ENCODE data around the gene DDX49. TPM values are rescaled to one million over a fixed set of nuclear protein-coding genes. Genes with fewer than 3 reads are reported as not detected.

The DDX49 gene
- total RNA-seq, 1 experiment from 2014 or later, result 51.9 TPM

GRCh38 chr19:18904334-18905057, 15.0 kb upstream of the DDX49 start:
- Histone ChIP-seq H3K9ac (ENCODE audit: low read length) (no peak overlapping the region), H3K9me3 (ENCODE audit: control insufficient read depth in 1 of 2, insufficient read depth in 1 of 2, low read depth in 1 of 2, low read length in 2 of 2) (no peaks in the 10 kb centered on the region), H3K27me3 (ENCODE audit: insufficient read depth, low read length) (no peaks in the 10 kb centered on the region), H3K9me2 (ENCODE audit: insufficient read depth) (no peaks in the 10 kb centered on the region), H2AFZ (ENCODE audit: low read depth, low read length, poor library complexity, severe bottlenecking) (no peak overlapping the region), H3K4me3 (replicated peaks in 1 of 2; ENCODE audit: low read depth in 1 of 2, low read length in 2 of 2) (no peak overlapping the region), H3K79me2 (ENCODE audit: insufficient read depth, low read length) (no peaks in the 10 kb centered on the region), H3K27ac (ENCODE audit: low read depth, low read length) (no peak overlapping the region), H4K20me1 (ENCODE audit: insufficient read depth) (no peaks in the 10 kb centered on the region), H3K36me3 (ENCODE audit: control insufficient read depth in 1 of 2, insufficient read depth in 2 of 2, low read length in 2 of 2) (peaks cover 0 to 9% of the 10 kb centered on the region in 2 experiments; a peak in 3 of 4 replicates), H3K4me2 (ENCODE audit: low read length) (no peak overlapping the region), H3K4me1 (ENCODE audit: control insufficient read depth in 1 of 2, insufficient read depth in 2 of 2, low read length in 2 of 2) (no peaks in the 10 kb centered on the region)
- no peak for DNase-seq (ENCODE audit: low read depth, low spot score)
- no TSS peak for BruUV-seq (replicated peaks)
- POLR2A ChIA-PET, result no interaction called here
- intact Hi-C loops (cut with micrococcal nuclease), result no loop called here
- TF ChIP-seq YY1 (IDR thresholded peaks at IDR 0.05; ENCODE audit: extremely low read depth, insufficient replicate concordance, low read depth, low read length) (no peak), POLR2AphosphoS5 (IDR thresholded peaks at IDR 0.05; ENCODE audit: low read depth, low read length) (no peak), CBX3 (IDR thresholded peaks at IDR 0.05; ENCODE audit: low read depth) (no peak), EZH2 (IDR thresholded peaks at IDR 0.05) (no peak), ZFX (IDR thresholded peaks at IDR 0.05) (no peak), JUND (IDR thresholded peaks at IDR 0.05) (no peak), SP1 (IDR thresholded peaks at IDR 0.05; ENCODE audit: low read depth) (no peak), TCF7L2 (IDR thresholded peaks at IDR 0.05; ENCODE audit: borderline replicate concordance, extremely low read depth, insufficient read depth, insufficient read length) (no peak), ATF3 (IDR thresholded peaks at IDR 0.05) (no peak), EGR1 (IDR thresholded peaks at IDR 0.05; ENCODE audit: low read depth) (no peak), FOSL1 (IDR thresholded peaks at IDR 0.05; ENCODE audit: low read depth) (no peak), MAX (IDR thresholded peaks at IDR 0.05) (no peak)
- RAD21 ChIA-PET (ENCODE audit: low non-redundant PET in 1 of 2, low total read pairs in 2 of 2, uncharacterized antibody in 2 of 2, unreplicated experiment in 2 of 2), result no interaction called here
- CTCF ChIA-PET, result no interaction called here
- ATAC-seq, result no peak

All from HCT116 (cell line).